GM21737 (cell line): ENCODE data around the gene STX4.
"Not testable (repeated sequence)": the region's sequence is repeated elsewhere in the genome, so short reads cannot be mapped to it uniquely, and the experiment has no call there.

Source experiments
- ATAC-seq: cut with Tn5 transposase; IDR thresholded peaks from one replicate; pipeline ENCODE4 v1.9.1; 2021; ENCODE audit warnings: mild to moderate bottlenecking, moderate library complexity; ENCODE audit not compliant: unreplicated experiment

Gene STX4

DNA sequence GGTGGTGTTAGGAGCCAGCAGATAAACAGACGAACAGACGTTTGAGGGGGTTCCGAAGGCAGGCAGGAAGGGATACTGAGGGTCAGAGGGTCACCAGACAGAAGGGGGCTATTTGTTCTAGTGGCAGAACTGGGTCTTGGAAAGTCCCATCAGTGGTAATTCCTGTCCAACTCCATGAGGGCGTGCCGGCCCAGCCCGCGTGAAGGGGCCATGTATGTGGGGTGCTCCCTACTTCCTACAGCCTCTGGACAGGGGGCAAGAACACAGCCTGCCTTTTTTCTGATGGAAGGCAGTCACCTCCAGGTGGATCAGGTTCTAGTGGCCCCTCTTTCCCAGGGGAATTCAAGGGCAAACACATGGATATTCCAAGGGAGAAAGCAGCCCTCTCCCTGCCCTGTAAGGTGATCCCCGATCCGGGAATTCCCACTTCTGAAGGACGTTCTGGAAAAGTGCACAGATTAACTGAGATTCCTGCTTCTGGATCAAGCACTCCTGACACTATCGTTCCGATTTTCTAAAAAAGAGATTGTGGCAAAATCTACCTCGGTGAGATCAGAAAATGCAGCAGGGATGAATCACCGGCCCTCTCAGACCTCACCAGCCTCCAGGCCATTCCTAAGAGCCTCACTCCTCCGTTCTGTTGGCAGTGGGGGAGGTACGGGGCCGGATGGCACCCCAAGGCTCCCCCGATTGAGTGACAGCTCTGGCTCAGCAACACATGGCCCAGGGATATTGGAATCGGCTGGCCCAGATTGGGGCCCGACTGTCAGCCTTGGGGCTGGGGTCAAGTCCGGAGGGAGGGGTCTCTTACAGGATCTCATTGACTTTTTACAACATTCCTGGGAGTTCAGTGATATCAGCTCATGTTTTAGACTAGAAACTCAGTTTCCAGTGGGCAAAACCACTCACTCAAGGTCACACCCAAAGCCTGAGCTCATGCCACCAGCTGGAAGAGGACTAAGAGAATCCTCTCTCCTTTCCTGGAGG lies 35.3 kb upstream of the STX4 start:
- no peak for ATAC-seq

- ATAC-seq, result no peak
These were observed 34.3 kb upstream of the STX4 start for GRCh38 chr16:30998852-30999761.

DNA sequence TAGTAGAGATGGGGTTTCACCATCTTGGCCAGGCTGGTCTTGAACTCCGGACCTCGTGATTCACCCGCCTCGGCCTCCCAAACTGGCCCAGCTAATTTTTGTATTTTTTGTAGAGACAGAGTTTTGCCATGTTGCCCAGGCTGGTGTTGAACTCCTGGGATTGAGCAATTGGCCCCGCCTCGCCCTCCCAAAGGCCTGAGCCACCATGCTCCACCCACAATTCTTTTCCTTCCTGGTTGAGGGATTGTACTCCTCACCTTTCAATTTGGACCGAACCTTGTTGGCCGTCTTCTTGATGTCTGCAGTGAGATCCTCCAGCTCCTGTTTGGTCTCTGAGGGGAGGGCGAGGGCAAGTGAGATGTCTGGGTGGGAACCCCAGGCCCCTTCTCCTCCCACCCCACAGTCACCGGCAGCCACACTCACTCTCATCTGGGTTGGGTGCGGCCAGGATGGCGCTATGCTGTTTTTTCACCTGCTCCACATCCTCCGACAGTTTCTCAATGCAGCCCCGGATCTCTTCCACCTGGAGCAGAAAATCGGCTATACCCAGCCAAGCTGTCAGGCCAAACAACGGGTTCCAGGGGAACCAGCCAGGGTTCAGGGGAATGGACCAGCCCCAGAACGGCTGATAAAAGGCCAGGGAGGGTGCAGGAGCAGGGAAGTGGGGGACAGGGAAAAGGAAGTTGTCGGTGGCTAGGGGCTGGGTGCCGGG lies 32.5 kb upstream of the STX4 start:
- ATAC-seq, result no peak

DNA sequence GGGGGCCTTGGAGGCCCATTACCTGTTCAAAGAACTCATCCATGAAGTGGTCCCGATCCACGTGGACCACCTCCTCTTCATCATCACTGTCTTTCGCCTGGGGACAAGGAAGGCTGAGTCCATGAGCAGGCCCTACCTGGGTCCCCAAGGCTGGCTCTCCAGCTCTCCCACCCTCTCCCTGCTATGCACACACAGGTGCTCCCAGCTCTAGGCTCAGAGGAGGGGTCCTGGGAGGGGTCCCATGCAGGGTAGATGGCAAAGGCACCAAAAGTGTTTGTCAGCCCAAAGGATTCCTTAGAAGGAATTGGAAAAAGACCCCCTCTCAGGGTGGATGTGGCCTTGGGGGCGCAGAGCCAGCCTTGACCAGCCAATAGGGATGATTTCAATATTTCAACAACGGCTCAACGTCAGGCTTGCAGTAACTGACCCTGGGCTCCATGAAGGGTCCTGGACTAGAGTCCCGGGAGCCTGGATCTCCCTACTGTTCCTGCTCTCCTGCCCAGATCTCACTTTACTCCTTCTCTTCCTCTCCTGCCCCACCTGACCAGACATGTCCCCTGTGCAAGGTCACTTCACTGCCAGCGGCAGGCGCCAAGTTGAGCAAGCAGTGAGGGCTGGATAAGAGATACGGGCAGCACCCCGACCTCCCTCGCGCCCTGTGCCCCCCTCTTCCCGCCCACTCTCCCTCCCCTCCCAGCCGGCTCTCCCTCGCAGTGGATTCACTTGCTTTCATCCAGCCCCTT lies 31.7 kb upstream of the STX4 start:
- ATAC-seq, result no peak

GRCh38 chr16:31002250-31002700 lies 31.1 kb upstream of the STX4 start:
- ATAC-seq, result no peak

DNA sequence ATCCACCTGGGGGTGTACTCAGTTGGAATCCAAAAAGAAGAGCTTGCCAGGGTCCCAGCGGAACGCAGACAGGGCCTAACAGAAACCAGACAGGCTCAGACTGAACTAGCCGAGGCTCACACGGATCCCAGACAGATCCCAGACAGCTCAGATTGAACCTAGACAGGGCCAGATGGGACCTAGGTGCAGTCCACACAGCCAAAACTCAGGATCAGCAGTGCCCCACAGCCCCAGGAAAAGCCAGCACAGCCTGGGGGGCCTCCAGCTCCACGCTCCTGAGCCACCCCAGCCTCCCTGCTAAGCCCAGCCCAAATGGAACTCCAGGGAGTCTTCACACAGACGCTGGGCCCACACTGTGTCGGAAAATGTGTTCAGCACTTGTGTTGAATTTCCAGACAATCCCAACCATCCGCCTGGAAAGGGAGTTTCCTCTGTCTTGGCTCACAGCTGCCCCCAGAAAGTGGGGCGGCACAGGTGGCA lies 30.5 kb upstream of the STX4 start:
- no peak for ATAC-seq

DNA sequence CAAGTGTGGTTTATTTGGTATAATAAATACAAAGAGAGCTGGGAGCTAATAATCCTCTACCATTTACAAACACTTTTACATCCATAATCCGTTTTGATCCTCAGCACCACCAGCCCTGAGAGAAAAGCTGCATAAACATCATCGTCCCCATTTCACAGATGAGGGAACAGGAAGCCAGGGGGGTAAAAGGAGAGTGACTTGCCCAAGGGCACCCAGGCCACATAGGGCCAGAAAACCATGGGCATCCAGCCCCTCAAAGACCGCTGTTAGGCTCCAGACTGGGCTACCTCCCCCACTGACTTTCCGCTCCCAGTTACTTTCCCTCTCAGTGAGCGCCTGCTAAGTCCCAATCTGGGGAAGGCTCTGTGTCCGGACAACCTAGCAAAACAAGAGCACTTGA lies 29.6 kb upstream of the STX4 start:
- no peak for ATAC-seq

- ATAC-seq, result no peak
These were observed 28.7 kb upstream of the STX4 start for GRCh38 chr16:31004658-31005057.

DNA sequence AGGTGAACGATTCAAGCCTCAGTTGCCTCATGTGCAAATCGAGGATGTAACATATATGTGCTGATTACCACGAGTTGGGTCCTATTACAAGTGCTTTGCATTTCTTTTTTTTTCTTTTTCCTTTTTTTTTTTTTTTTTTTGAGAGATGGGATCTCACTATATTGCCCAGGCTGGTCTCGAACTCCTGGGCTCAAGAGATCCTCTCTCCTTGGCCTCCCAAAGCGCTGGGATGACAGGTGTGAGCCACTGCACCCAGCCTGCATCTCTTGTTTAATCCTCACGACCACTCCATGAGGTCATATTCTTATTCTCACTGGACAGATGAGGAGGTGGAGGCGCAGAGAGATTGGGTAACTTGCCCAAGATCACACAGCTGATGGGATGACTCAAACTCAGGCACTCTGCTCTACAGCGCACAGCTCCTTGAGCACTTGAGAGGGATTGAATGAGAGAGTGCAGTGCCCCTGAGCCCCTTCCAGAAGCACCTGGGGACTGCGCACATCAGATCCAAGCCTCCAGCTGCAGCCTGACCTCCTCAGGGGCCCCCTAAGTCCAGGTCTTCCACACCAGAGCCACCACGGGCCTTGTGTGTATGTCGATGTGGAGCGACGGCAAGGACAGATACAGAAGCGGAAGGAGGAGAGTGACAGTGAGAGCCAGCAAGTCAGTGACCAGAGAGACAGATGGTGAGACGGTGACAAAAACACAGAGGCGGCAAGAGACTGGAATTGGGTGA lies 27.8 kb upstream of the STX4 start:
- no peak for ATAC-seq

DNA sequence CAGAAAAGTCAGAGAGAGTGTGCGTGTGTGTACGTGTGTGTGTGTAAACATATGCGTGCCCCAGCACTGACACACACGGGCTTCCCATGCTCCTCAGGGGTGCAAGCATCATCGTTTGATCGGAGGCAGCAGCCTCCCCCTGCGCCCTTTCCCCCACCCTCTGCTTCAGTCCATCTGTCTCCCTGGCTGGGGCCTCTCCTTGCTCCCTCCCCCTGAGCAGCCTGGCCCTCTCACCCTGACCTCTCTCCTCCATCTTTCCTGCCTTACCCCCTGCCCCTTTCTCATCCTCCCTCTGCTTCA lies 27.3 kb upstream of the STX4 start:
- no peak for ATAC-seq

DNA sequence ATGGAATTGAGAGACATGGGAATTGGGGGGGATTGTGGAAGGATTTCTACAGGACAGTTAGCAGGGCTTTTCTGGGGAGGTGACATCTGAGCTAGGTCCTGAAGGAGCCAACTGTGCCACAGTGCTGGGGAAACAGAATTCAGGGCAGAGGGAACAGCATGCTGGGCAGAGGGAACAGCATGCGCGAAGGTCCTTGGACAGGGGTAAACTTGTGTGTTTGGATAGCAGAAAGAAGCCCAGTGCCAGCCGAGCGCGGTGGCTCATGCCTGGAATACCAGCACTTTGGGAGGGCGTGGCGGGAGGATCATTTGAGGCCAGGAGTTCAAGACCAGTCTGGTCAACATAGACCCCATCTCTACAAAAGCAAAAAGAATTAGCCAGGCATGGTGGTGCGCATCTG lies 26.8 kb upstream of the STX4 start:
- ATAC-seq, result no peak

DNA sequence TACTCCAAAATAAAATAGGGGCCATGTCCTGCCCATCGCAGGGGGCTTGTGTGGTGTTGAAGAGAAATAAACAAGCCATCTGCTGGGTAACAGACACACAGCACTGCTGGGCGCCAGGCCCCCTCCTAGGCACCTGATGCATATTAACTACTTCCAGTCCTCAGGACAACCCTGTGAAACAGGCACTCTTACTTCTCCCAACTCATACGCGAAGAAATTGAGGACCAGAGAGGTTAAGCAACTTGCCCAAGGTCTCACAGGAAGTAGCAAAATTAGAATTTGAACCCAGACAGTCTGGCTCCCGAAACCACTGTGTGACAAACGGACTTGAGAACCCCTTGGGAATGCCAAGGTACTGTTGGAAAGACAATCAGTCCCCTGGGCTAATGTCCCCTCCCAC lies 25.7 kb upstream of the STX4 start:
- ATAC-seq, result no peak

- ATAC-seq, result no peak
These were observed 25.2 kb upstream of the STX4 start for GRCh38 chr16:31008149-31008548.

DNA sequence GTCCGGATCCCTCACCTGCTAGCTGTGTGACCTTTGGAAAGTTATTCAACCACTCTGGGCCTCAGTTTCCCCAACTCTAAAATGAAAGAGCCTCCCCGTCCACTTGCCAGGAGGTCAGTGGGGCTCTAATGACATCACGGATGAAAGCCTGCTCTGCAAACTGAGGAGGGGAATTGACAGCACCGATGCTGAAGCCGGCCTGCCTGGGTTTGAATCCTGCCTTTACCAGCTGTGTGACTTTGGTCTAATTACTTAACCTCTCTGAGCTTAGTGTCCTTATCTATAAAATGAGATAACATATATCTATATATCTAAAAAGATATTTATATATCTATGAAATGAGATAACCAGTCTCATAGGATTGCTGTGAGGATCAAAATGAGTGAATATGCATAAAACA lies 24.8 kb upstream of the STX4 start:
- ATAC-seq, result no peak

DNA sequence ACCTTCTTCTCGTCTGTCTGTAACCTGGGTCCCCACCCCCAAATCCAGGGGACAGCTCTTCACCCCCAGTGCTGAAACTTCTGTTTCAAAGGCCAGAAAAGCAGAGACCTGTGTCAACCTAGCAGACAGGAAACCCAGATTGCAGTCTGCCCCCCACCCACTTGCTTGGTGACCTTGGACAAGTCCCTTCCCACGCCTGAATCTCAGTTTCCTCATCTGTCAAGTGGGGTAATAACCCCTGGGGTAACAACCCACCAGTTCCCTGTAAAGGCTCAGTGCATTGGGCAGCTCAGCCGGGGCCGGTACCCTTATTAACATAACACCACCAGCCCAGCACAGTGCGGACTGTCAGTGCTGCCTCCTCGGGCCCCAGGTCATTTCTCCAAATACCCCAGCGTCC lies 24.2 kb upstream of the STX4 start:
- no peak for ATAC-seq

GRCh38 chr16:31009894-31010584 lies 23.3 kb upstream of the STX4 start:
- no peak for ATAC-seq

DNA sequence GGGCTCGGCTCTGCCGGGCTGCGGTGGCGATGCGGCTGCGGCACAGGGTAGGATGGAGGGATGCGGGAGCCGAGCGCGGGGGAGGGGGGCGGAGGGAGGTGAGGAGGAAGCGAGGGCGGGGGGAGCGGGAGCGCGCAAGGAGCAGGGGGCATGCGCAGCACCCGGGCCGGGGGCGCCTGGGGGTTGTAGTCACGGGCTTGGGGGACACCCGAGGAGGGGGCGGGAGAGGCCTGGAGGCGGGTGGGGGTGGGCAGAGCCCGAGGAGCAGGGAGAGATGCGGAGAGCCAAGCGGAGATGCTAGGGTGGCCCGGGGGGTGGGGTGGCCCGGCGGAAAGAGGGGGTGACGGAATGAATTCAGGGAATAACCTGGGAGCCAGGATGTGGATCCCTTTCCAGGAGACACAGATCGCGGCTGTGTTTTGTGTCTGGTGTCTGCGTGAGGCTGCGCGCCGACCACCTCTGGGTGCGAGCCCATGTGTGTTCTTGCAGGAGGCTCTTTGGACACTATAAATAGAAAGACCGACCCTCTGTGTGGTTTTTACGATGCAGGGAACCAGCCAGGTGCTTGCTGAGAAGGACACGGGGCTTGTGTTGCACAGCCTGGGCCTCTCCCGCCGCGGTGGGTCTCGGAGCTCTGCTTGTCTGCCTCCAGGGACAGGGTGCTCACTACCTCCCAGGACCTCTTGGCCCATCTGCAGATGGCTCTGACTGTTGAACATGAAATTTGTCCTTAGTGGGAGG lies 22.6 kb upstream of the STX4 start, which contains the start of gene STX1B:
Gene STX1B (minus strand): TSS at position 54 of the 741 bp plus-strand sequence. CDS start 242 bp downstream, outside the sequence.
- ATAC-seq, result no peak

- not testable (repeated sequence) for ATAC-seq
These were observed 21.5 kb upstream of the STX4 start for GRCh38 chr16:31011815-31012214.
